Measurements from ENCODE around the gene PIGL.

The PIGL gene

GRCh38 chr17:16261049-16261448 is 44.0 kb downstream of the PIGL start:
- Histone ChIP-seq H3K9me3 (ENCODE audit: severe bottlenecking) (no peaks in the 10 kb centered on the region), H3K36me3 (0 out of 2 replicates have a peak, but pooled peaks cover 3% of the 10 kb centered on the region), H3K27ac (no peak overlapping the region), H3K27me3 (ENCODE audit: insufficient read depth, low read depth, severe bottlenecking) (no peaks in the 10 kb centered on the region), H3K4me3 (ENCODE audit: low read depth, low read length) (no peak overlapping the region)
- TF ChIP-seq, protein P1, sequence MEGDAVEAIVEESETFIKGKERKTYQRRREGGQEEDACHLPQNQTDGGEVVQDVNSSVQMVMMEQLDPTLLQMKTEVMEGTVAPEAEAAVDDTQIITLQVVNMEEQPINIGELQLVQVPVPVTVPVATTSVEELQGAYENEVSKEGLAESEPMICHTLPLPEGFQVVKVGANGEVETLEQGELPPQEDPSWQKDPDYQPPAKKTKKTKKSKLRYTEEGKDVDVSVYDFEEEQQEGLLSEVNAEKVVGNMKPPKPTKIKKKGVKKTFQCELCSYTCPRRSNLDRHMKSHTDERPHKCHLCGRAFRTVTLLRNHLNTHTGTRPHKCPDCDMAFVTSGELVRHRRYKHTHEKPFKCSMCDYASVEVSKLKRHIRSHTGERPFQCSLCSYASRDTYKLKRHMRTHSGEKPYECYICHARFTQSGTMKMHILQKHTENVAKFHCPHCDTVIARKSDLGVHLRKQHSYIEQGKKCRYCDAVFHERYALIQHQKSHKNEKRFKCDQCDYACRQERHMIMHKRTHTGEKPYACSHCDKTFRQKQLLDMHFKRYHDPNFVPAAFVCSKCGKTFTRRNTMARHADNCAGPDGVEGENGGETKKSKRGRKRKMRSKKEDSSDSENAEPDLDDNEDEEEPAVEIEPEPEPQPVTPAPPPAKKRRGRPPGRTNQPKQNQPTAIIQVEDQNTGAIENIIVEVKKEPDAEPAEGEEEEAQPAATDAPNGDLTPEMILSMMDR (IDR thresholded peaks at IDR 0.05; ENCODE audit: low read depth, low read length) = no peak
- DNase-seq = no peak

DNA sequence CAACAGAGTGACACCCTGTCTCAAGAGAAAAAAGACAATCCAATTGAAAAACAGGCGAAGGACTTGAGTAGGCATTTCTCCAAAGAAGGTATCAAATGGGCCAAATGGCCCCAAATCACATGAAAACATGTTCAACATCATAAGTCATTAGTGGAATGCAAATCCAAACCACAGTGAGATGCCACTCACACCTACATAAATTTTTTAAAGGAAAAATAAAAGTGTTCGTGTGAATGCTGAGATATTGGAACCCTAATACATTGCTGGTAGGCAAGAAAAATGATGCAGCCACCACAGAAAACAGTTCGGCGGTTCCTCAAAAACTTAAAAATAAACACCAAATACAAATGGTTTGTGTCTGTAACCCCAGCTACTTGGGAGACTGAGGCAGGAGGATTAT is 45.2 kb downstream of the PIGL start:
- TF ChIP-seq, protein P1 (IDR thresholded peaks at IDR 0.05; ENCODE audit: low read depth, low read length) = no peak
- no peaks in the 10 kb centered on the region for H3K9me3 ChIP-seq (ENCODE audit: severe bottlenecking)
- no peaks in the 10 kb centered on the region for H3K27me3 ChIP-seq (ENCODE audit: insufficient read depth, low read depth, severe bottlenecking)
- H3K27ac ChIP-seq = no peak overlapping the region
- 0 out of 2 replicates have a peak, but pooled peaks cover 3% of the 10 kb centered on the region for H3K36me3 ChIP-seq
- no peak for DNase-seq
- H3K4me3 ChIP-seq (ENCODE audit: low read depth, low read length) = no peak overlapping the region

GRCh38 chr17:16267174-16267573 is 50.2 kb downstream of the PIGL start:
- TF ChIP-seq, protein P1 (IDR thresholded peaks at IDR 0.05; ENCODE audit: low read depth, low read length) = no peak

GRCh38 chr17:16269658-16270057 is 52.6 kb downstream of the PIGL start:
- Histone ChIP-seq H3K9me3 (ENCODE audit: severe bottlenecking) (no peaks in the 10 kb centered on the region), H3K27ac (no peak overlapping the region), H3K36me3 (no peaks in the 10 kb centered on the region; the same call in 1 of the 2 replicates), H3K27me3 (ENCODE audit: insufficient read depth, low read depth, severe bottlenecking) (no peaks in the 10 kb centered on the region), H3K4me3 (ENCODE audit: low read depth, low read length) (no peak overlapping the region)
- DNase-seq = no peak
- TF ChIP-seq, protein P1 (IDR thresholded peaks at IDR 0.05; ENCODE audit: low read depth, low read length) = no peak

More at GRCh38 chr17:16267174-16267573, 50.2 kb downstream of the PIGL start:
- Histone ChIP-seq H3K4me3 (ENCODE audit: low read depth, low read length) (no peak overlapping the region), H3K27ac (no peak overlapping the region), H3K27me3 (ENCODE audit: insufficient read depth, low read depth, severe bottlenecking) (no peaks in the 10 kb centered on the region), H3K9me3 (ENCODE audit: severe bottlenecking) (no peaks in the 10 kb centered on the region), H3K36me3 (no peaks in the 10 kb centered on the region)
- no peak for DNase-seq

DNA sequence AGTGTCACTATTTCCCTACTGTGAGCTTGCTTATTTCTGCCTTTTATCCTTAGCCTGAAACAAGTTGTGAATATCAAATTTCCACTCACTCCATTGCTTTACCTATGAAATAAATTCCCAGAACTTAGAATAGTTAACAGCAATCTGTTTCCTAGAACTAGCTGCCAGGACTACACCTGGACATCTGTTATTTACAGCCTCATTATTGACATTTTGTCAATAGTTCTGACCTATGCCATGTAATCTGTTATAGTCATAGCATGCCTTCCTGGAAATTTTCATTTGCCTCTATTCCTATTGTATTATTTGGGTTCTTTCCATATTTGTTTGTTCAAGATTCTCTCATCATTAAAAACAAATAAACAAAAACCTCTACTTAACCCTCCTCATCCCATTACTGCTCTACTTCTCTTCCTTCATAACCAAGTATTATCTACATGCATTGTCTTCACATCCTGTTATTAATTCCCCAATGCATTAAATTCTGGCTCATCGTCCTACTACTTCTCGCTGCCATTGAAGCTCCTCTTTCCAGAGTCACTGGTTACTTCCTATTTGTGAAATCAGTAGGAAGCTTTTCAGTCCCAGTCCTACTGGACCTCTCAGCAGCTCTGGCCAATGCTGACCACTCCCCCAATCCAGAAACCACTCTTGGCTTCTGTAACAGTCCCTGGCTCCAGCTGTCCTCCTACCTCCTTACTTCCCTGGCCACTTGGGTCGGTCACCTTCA is 55.3 kb downstream of the PIGL start:
- H3K36me3 ChIP-seq = no peaks in the 10 kb centered on the region; the same call in 1 of the 2 replicates
- TF ChIP-seq, protein P1 (IDR thresholded peaks at IDR 0.05; ENCODE audit: low read depth, low read length) = no peak
- no peak overlapping the region for H3K27ac ChIP-seq
- no peak for DNase-seq
- no peaks in the 10 kb centered on the region for H3K9me3 ChIP-seq (ENCODE audit: severe bottlenecking)
- no peak overlapping the region for H3K4me3 ChIP-seq (ENCODE audit: low read depth, low read length)
- H3K27me3 ChIP-seq (ENCODE audit: insufficient read depth, low read depth, severe bottlenecking) = no peaks in the 10 kb centered on the region
